Colonic mucosa (tissue), 4 donors: ENCODE measurements around the gene ADGRL3. TPM values are rescaled to one million over a fixed set of nuclear protein-coding genes. Genes with fewer than 3 reads are reported as not detected.

ENCODE experiments used
- DNase-seq: peaks from one replicate; pipeline ENCODE4 v3.0.0-alpha.2; 2020
- H3K27ac ChIP-seq: fragments of 200-600 bp; one replicate; pipeline ENCODE4 v1.8.0; 2021
- H3K27me3 ChIP-seq: fragments of 200-600 bp; one replicate; pipeline ENCODE4 v1.8.0; 2021
- H3K36me3 ChIP-seq: fragments of 200-600 bp; one replicate; pipeline ENCODE4 v1.8.0; 2021
- H3K4me1 ChIP-seq: fragments of 200-600 bp; one replicate; pipeline ENCODE4 v1.8.0; 2021; ENCODE audit warnings: mild to moderate bottlenecking
- H3K4me3 ChIP-seq: fragments of 200-600 bp; one replicate; pipeline ENCODE4 v1.8.0; 2021
- H3K9ac ChIP-seq, 2 donors: one replicate each; pipeline ENCODE4 v1.7.0; 2013; ENCODE audit warnings: control low read depth in 2 of 2, low read depth in 2 of 2, low read length in 2 of 2
- H3K9me3 ChIP-seq: fragments of 200-600 bp; one replicate; pipeline ENCODE4 v1.8.0; 2021
- CTCF ChIP-seq: fragments of 200-600 bp; IDR thresholded peaks from one replicate; pipeline ENCODE4 v1.8.0; 2022; ENCODE audit warnings: antibody characterized with exemption, mild to moderate bottlenecking
- intact Hi-C: fragments of 100-400 bp; cut with DNase I; formaldehyde crosslinking; loops from one replicate; pipeline ENCODE4 v1.14.1; 2022
- total RNA-seq, 2 donors: library from RNA; stranded (reverse); fragmentation: NEBNext Ultra II Directional in 1 of 2; extraction: Animal tissue kit (Norgen Biotek cat#: 25700) in 1 of 2; gene quantifications; one replicate each; pipeline ENCODE4 v1.2.1, GENCODE V29; 2021
- donor health status: healthy.
- donor health status: DM: no; HTN: no; CAD: no.
- donor health status: DM: no; HTN: no; CAD: no.

Gene ADGRL3
- total RNA-seq, 2 donors from 2014 or later: 4.1 to 4.4 TPM

GRCh38 chr4:61590881-61591280, 390.8 kb downstream of the ADGRL3 start:
- Histone ChIP-seq H3K9ac (no peak overlapping the region), H3K9me3 (no peaks in the 10 kb centered on the region), H3K4me3 (no peak overlapping the region), H3K27ac (no peak overlapping the region), H3K36me3 (no peaks in the 10 kb centered on the region), H3K27me3 (no peaks in the 10 kb centered on the region), H3K4me1 (no peaks in the 10 kb centered on the region)
- no peak for DNase-seq
- TF ChIP-seq CTCF: no peak
- intact Hi-C loops: no loop called here

- Histone ChIP-seq H3K9ac (no peak overlapping the region), H3K27ac (no peak overlapping the region), H3K9me3 (no peaks in the 10 kb centered on the region), H3K27me3 (no peaks in the 10 kb centered on the region), H3K4me1 (no peaks in the 10 kb centered on the region), H3K36me3 (no peaks in the 10 kb centered on the region), H3K4me3 (no peak overlapping the region)
- TF ChIP-seq CTCF: no peak
- DNase-seq: no peak
- intact Hi-C loops: no loop called here
These were observed 396.6 kb downstream of the ADGRL3 start for GRCh38 chr4:61596606-61597340.

DNA sequence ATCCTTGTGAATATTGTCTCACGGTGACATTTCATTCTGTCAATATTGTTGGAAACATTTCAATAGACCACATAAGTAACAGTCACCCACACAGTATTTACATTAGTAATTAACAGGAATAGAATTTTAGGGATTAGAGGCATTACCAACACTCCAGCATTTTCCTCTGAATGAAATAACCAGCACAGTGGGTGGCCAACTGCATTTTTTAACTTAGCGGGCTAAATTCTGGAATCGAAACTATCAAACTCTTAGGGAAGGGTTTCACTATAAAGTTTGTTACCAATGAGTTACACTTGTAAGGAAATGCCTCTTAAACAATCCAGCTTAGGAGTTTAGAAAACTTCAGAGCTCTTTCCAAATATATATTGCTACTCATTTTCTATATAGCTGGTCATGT, 403.0 kb downstream of the ADGRL3 start:
- H3K9me3 ChIP-seq: no peaks in the 10 kb centered on the region
- H3K9ac ChIP-seq: no peak overlapping the region
- H3K27me3 ChIP-seq: no peaks in the 10 kb centered on the region
- no peak overlapping the region for H3K27ac ChIP-seq
- H3K36me3 ChIP-seq: no peaks in the 10 kb centered on the region
- H3K4me3 ChIP-seq: no peak overlapping the region
- H3K4me1 ChIP-seq: no peaks in the 10 kb centered on the region
- no peak for TF ChIP-seq CTCF
- intact Hi-C loops: no loop called here
- DNase-seq: no peak

GRCh38 chr4:61604054-61604453, 403.9 kb downstream of the ADGRL3 start:
- Histone ChIP-seq H3K9ac (no peak overlapping the region), H3K27me3 (no peaks in the 10 kb centered on the region), H3K36me3 (no peaks in the 10 kb centered on the region), H3K27ac (no peak overlapping the region), H3K4me1 (no peaks in the 10 kb centered on the region), H3K9me3 (no peaks in the 10 kb centered on the region), H3K4me3 (no peak overlapping the region)
- DNase-seq: no peak
- no peak for TF ChIP-seq CTCF
- intact Hi-C loops: no loop called here

DNA sequence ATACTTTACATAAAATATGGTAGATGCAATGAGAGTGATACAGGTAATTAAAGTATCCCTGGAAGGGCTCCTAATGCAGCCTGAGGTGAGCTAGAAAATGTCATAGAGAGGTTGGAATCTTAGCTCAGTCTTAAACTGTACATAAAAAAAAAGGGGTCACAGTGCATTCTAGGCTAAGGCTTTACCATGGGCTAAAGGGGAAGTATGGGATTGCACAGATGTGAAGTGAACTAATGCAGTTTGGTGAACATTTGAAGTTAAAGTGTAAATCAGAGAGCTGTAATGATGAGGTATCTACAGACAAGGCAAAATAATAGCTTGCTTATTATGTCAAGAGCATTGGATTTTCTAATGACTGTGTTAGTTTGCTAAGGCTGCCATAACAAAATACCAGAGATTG, 405.9 kb downstream of the ADGRL3 start:
- H3K9ac ChIP-seq: no peak overlapping the region
- no peaks in the 10 kb centered on the region for H3K36me3 ChIP-seq
- no peaks in the 10 kb centered on the region for H3K27me3 ChIP-seq
- no peak overlapping the region for H3K4me3 ChIP-seq
- no peak for TF ChIP-seq CTCF
- H3K9me3 ChIP-seq: no peaks in the 10 kb centered on the region
- no peak for DNase-seq
- H3K27ac ChIP-seq: no peak overlapping the region
- no peaks in the 10 kb centered on the region for H3K4me1 ChIP-seq
- intact Hi-C loops: no loop called here
